Measurements from ENCODE around the gene MLNR. TPM values are rescaled to one million over a fixed set of nuclear protein-coding genes. Genes with fewer than 3 reads are reported as not detected.

Gene MLNR, protein sequence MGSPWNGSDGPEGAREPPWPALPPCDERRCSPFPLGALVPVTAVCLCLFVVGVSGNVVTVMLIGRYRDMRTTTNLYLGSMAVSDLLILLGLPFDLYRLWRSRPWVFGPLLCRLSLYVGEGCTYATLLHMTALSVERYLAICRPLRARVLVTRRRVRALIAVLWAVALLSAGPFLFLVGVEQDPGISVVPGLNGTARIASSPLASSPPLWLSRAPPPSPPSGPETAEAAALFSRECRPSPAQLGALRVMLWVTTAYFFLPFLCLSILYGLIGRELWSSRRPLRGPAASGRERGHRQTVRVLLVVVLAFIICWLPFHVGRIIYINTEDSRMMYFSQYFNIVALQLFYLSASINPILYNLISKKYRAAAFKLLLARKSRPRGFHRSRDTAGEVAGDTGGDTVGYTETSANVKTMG
- not detected for polyA plus RNA-seq (ENCODE audit: insufficient read length)

DNA sequence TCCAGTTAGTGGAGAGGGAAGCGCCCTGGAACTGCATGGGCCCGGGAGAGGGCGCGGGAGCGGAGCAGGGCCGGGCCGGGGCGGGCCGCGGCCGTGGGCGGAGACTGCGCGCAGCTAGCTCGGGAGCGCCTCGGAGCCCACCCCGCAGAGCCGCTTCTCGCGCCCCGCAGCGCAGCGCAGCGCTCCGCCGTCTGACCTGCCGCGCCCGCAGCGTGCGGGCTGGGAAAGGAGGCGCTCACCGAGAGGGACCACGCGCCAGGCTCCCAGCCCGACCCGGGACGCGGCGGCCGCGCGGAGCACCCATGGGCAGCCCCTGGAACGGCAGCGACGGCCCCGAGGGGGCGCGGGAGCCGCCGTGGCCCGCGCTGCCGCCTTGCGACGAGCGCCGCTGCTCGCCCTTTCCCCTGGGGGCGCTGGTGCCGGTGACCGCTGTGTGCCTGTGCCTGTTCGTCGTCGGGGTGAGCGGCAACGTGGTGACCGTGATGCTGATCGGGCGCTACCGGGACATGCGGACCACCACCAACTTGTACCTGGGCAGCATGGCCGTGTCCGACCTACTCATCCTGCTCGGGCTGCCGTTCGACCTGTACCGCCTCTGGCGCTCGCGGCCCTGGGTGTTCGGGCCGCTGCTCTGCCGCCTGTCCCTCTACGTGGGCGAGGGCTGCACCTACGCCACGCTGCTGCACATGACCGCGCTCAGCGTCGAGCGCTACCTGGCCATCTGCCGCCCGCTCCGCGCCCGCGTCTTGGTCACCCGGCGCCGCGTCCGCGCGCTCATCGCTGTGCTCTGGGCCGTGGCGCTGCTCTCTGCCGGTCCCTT, at the start of gene MLNR:
TSS of gene MLNR (plus strand) at position 303 of the 820 bp plus-strand sequence. CDS start at position 303, 0 bp downstream.
- DNase-seq, result peak; percentile 44

DNA sequence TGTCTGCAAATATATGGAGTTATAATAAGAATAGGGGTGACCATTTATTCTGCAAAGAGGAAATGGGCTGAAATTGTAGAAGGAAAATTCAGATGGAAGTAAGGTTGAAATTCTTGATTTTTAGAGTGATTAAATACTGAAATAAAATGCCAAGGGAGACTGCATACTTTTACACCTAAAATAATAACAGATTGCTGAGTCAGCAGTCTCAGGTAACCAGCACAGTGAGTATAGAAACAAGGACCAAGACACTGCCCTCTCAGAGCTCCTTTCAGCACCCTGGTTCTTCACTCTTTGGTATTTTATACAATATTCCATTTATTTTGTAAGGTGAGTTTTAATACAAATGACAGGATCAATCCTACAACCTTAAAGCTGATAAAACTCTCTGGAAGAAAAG, 48.8 kb upstream of the MLNR start:
- no peak for DNase-seq

DNA sequence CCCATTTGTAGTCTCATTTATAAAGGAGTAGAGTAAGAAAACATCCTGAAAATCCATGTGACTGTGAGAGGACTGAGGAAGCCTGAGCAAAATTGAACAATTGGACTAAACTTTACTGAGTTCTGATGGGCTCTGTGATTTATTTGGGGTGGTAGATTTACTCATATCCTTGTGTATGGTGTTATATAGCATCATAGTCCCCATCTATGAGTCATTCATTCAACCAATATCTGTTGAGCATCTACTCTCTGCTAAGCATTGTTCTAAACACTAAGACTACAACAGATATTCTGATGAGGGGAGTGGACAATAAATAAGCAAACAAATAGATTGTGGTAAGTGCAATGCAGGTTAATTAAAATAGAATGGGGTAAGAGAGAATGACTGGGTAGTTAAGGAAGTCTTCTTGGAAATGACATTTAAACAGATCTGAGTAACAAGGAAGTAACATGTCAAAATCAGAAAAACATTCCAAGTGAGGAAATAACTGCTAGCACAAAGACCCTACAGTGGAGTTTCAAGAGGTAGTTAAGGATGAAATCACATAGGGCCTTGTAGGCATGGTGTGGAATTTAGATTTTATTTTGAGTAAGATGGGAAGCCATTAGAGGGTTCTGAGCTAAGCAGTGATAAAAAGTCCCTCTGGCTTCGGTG, 36.3 kb upstream of the MLNR start:
- DNase-seq, result no peak

DNA sequence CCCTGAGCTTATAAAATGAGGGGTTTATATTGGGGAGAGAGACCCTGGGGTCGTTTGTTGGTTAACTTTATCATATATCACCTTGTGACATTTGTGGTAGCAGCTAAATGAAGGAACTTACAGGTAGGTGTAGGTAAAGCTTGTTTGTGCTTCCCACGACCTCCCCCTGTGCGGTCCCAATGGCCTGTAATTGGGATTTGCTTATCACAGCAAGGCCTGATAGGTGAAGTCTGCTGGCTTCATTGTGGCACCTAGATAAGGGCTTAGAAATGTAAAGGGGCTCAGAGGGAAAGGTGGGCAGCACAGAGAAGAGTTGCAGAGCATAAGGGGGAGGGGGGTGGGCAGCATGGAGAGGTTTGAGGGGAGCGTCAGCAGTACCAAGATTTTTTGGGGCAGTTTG, 35.5 kb upstream of the MLNR start:
- no peak for DNase-seq

DNA sequence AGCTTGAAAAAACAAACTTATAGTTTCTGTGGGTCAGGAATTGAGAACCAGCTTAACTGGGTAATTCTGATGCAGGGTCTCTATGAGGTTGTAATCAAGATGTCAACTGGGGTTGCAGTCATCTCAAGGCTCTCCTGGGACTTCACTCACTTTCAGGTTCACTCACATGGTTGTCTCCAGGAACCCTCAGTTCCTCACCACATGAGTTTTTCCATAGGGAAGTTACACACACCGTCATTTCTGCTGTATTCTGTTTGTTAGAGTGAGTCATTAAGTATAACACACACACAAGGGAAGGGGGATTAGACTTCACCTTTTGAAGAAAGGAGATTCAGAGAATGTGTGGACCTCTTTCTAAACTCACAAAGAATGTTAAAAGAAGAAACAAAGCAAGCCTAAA, 34.9 kb upstream of the MLNR start:
- DNase-seq, result no peak

DNA sequence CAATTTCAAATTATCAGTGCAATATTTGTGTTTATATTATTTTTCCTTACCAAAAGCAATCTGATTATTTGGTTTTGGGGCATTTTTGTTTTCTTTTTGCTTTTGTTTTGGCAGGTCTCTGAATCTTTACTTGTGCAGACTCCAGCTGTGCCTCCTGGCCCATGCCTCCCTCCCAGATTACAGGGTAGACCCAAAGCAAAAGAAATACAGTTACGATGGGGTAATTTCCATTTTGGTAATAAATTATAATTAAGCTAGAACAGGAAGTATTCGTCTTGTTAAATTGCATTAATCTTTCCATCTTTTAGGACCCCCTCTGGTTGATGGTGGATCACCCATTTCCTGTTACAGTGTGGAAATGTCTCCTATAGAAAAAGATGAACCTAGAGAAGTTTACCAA, 29.2 kb upstream of the MLNR start:
- no peak for DNase-seq

DNA sequence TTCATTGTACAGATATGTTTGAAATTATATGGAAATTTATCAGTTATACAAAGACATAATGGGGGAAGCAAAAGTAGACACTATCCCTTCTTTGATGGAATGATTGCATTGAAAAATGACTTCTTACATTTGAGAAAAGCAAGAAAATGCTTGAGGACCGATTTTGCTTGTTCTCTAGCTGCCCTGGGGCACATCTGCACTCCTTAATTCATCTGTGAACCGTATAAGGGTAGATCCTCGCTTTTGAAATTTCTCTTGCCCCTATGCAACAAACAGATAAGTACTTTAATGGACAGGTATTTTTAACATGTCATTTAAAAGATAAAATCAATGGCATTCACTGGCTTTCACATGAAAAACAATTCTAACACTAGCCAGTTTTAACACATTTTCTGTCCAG, 13.5 kb upstream of the MLNR start:
- DNase-seq, result no peak

DNA sequence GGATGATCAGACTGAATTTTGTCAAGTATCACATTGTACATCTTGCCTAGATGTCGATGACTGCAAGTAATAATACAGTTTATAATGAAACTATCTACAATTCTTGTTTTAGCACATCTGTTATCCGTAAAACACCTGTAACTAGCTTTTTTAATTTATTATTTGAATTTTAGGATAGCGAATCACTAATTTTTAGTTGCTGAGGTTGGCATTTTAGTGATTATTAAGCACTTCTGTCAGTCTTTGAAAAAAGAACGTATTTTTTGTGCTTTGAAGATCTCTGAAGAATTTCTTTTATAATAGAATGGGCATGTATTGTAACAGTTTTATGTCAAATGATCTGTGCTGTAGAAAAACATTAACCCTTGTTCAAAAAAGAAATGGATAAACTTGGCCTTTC, 11.5 kb upstream of the MLNR start:
- DNase-seq, result no peak

DNA sequence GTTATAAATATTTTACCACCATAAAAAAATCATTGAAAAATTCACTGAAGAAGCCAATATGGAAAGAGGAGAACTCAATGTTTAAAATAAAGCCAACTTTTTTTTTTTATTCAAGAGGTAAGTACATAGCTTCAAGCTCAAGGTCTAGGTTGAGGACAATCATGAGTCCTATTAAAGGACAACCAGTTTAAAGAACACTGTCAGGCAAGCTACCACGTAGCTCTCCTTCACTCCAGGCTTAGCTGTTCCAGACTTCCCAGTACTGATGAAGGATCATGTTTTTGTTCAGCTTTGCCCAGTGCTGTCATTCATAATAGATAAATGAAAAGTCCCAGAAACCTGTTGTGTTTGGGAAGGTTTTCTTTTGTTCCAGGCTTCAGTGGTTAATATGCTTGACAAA, 10.0 kb upstream of the MLNR start:
- DNase-seq, result no peak

DNA sequence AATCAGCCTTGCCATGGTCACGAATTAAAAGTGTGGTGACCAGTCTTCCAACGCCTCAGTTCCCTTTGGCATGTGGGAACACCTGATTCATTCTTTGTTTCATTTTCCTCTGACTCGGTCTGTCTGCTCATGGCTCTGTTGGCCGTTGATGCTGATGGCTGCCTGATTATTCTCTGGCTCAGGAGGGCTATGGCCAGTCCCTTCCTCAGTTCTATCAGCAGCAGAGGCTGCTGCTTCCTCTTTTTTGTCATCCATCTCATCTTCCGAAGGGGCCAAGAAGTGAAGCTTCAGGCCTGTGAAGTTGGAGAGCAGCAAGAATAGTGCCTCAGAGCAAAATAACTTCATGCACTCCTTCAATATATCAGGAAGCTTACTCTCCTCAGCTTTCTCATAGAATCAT, 9.5 kb upstream of the MLNR start:
- no peak for DNase-seq

DNA sequence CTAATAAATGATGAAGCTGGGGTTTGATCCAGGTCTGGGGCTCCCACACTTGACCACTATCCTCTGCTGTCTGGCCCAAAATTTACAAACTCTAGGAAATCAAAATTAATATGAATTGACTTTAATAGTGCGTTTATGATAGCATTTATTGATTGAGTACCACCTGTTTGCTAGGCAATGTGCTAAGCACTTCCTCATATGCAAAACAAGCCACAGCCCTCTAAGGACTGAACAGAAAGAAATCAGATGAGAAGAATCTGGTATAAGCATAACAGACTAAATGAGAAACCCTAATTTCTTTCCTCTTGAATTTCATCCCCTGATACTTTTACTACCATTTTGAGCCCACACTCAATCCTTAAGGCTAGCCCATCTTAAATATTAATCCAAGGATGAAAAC, 6.6 kb upstream of the MLNR start:
- DNase-seq, result no peak

DNA sequence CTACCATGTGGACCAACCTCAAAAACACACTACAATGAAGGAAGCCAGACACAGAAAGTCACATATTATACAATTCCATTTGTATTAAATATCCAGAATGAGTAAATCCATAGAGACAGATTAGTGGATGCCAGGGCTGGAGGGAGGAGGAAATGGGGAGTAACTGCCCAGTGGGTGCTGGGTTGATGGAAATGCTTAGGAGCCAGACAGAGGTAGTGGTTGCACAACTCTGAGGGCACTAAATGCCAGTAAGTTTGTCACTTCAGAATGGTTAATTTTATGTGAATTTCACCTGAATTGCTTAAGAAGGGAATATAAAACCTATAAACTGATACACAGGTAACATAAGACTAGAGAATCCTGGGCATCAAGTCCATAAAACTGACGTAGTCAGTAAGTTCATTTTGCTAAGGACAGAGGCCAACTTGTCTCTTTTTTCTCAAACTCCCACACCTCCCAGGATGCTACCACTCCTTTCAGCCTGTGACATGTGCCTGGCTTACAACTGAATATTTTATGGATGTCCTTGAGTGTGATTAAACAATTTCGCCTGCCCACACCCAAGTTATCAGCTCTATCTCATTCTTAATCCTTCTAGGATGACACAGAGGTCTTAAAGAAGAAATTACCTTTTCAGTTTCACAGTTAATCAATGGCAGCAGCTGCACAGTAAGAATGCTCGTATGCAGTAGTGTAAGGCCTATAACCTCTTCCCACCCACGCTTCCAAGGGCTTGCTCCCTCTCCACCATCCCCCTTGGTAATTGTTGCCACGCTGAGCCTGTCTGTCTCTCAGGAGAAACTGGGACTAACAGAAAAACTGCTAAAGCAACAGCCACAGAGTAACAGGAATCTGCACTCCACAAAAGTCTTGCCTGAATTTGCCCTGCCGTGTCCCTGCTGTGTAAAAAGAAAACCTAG, 5.9 kb upstream of the MLNR start:
- DNase-seq, result no peak

DNA sequence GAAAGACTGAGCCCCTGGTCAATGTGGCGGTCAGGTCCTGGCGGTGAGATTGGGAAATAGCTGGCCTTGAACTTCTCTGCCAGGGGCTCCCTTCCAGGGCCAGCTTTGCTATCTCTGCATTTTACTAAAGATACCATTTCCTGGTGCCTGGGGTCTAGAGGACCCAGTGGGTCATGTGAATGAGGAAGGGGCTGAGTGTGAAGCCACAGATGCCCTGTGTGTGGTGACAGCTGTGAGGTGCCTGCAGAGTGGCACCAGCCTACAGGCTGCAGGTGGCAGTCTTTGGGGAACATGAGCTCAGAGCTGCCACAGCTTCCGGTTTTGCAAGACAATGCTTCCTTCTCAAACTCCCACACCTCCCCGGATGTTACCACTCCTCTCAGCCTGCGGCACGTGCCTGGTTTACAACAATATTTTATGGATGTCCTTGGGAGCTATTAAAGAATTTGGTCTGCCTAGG, 5.2 kb upstream of the MLNR start:
- DNase-seq, result no peak

DNA sequence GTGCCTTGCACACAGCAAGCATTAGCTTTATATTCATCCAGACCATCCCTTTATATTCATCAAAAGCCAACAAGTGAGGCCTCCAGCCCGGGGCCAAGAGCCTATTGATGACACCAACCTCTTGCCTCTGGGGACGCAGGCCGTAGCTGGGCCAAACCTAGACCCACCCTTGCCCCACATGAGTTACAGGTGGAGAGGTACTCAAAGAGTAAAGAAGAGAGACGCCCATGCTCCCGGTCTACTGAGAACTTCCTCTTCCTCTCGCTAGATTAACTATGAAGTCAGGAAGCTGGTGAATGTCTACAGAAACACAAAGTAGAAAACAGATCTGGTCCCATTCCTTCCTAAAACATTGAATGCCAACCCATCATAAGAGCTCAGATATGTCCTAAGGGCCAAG, 3.8 kb upstream of the MLNR start:
- DNase-seq, result no peak

DNA sequence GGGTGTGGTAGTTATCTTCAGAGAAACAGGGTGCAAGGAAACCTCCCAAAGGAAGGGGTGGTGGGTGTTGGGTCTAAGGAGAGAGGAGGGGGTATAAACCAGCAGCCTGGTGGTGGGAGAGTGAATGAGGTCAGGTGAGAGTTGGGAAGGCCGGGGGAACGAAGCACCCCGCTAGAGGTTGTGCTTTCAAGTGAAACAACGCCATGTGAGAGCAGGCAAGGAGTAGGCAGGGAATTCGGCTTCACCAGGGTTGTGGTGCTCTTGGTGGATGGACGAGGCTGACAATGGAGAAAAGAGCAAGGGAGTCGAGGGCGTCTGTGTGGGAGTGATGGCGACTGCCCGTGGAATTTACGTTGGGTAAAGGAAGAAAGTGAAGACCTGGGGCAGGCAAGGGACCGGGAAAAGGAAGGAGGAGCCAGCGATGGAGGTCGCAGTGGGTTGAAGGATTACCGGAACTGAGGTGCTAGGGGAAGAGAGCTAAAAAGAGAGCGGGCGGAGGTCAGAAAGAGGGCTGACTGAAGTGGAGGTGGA, 2.1 kb upstream of the MLNR start:
- no peak for DNase-seq

DNA sequence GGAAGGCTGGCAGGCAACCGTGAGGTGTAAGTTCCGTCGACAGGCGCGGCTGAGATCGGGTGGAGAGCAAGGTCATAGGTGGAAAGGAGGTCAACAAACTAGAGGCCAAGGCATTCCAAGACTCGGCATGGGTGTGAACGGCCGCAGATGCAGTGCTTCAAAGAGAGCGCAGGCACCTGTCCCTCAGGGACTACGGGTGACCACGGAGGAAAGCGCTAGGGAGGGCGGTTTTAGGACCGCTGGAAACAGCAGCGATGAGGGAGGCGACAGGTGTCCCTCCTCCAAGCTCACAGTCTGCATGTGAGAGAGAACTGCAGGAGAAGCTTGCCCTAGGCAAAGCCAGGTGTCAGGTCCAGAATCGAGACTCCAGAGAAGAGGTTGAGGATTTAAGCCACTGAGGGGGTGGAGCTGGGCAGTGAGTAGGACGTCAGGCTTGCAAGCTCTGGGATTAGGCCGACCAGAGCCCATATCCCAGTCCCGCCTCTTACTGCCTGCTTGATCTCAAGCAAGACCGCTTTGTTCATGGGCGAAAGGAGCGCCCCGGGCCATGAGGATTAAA, 1.6 kb upstream of the MLNR start:
- DNase-seq, result no peak

DNA sequence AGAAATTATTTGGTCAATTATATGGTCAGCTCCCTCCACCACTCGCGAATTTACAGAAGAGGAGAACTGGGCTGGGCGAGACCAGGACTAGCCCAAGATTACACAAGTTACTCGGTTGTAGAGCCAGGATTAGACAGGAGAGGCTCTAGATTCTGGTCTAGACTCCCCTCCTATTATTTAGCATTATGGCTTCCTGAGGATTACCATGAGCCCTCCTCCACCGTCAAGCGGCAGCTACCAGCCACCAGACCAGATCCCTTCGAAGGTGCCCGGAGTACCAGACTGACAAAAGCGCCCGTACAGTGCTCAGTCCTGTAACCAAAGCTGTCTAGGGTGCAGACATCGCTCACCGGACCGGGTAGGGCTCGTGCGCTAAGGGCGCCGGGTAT, 497 bp upstream of the MLNR start:
- DNase-seq, result no peak

DNA sequence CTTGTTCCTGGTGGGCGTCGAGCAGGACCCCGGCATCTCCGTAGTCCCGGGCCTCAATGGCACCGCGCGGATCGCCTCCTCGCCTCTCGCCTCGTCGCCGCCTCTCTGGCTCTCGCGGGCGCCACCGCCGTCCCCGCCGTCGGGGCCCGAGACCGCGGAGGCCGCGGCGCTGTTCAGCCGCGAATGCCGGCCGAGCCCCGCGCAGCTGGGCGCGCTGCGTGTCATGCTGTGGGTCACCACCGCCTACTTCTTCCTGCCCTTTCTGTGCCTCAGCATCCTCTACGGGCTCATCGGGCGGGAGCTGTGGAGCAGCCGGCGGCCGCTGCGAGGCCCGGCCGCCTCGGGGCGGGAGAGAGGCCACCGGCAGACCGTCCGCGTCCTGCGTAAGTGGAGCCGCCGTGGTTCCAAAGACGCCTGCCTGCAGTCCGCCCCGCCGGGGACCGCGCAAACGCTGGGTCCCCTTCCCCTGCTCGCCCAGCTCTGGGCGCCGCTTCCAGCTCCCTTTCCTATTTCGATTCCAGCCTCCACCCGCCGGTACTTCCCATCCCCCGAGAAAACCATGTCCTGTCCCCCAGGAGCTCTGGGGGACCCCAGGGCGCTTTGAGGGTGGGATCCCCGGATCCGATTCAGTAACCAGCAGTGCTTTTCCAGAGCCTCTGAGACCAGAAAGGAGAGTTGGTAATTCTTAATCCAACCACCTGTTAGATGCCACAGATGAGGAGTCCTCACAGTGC, 885 bp downstream of the MLNR start:
- DNase-seq, result peak; percentile 13

DNA sequence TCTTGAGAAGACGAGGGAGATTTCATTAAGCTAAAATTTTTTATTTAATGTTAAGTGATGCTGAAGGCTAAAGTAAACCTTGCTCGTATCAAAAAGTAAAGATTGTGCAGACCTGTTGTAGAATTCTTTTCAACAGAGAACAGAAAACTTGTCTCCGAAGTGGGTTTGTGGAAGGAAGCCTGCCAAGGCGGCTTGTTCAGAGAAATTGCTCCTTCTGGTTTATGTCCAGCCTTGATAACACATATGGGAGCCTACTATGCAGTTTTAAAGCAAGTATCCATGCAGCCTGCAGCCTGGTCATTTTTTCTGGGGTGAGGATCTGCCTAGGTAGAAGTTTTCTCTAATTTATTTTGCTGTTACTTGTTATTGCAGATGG, 1.4 kb downstream of the MLNR start:
- no peak for DNase-seq

DNA sequence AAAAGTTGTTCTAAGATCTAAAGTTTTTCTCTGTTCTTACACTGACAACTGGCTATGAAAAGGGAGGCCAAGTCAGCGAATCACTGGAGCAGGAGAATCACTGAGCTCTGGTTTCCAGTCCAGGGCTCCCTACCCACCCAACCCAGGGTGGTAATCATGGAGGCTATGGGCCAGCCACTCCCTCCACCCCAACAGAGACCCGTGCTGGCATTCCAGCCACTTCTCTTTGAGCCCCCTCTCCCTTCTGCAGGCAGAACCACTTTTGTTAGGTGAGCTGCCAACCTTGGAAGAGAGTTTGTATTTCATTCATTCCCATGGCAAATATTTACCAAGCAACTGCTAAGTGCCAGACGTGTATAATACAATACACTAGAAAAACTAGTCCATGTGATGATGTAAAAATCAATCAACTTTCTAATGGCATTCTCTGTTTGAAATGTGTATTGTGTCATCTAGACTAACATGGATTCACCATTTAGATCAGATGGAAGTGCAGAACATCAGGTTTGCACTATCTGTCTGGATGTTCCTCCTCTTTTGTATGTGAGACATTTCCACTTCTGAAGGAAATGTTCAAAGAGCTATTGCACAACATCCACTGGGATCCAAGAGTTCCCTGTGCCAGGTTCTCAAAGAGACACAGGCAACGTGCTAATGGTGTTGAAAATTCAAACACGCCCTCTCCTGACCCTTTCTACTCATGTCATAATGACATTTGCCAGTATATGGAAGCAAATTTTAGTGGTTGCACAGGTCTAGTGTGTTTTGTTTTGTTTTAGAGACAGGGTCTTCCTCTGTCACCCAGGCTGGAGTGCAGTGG, 5.3 kb downstream of the MLNR start:
- DNase-seq, result no peak

Data from hindlimb muscle (tissue), 1 donor.